IMR-90 (cell line): ENCODE results near the gene CASP3. TPM values are rescaled to one million over a fixed set of nuclear protein-coding genes. Genes with fewer than 3 reads are reported as not detected.
"Not testable (repeated sequence)": the region's sequence is repeated elsewhere in the genome, so short reads cannot be mapped to it uniquely, and the experiment has no call there.

Experiments used
- ATAC-seq: fragments of 200-7000 bp; cut with Tn5 transposase; 2 replicates; pipeline ENCODE4 v1.9.1; 2020; ENCODE audit warnings: low read depth, mild to moderate bottlenecking, moderate library complexity
- BruUV-seq: library from RNA; stranded (reverse); fragments of 400-500 nt; replicated peaks from 2 replicates; lab custom pipeline; 2021; lab: Mats Ljungman, UMichigan
- CTCF ChIA-PET: fragments of 300-600 bp; formaldehyde crosslinking; extraction: SDS; loops from one replicate; lab custom pipeline; 2021; ENCODE audit warnings: antibody characterized with exemption; lab: Yijun Ruan, JAX
- POLR2A ChIA-PET: fragments of 300-600 bp; sonication (Branson Sonifier 250); formaldehyde crosslinking; loops from one replicate; lab custom pipeline; 2022; ENCODE audit warnings: antibody characterized with exemption; ENCODE audit not compliant: unreplicated experiment; lab: Charles Lee
- DNase-seq: peaks from one replicate; pipeline ENCODE4 v3.0.0; 2013
- H2AFZ ChIP-seq: replicated peaks from 2 replicates; pipeline ENCODE3; 2013; ENCODE audit warnings: low read length, mild to moderate bottlenecking; ENCODE audit not compliant: poor library complexity
- H2AK5ac ChIP-seq: 2 replicates; pipeline ENCODE4 v1.6.1; 2013; ENCODE audit warnings: low read depth, low read length, inconsistent platforms
- H2AK9ac ChIP-seq: replicated peaks from 2 replicates; pipeline ENCODE3; 2013; ENCODE audit warnings: mild to moderate bottlenecking, low read depth, low read length, moderate library complexity; ENCODE audit not compliant: poor library complexity
- H2BK120ac ChIP-seq: 2 replicates; pipeline ENCODE4 v1.6.1; 2013; ENCODE audit warnings: low read depth, low read length, inconsistent platforms
- H2BK15ac ChIP-seq: 3 replicates; pipeline ENCODE4 v1.6.1; 2013; ENCODE audit warnings: low read depth, low read length, inconsistent platforms
- H2BK20ac ChIP-seq: 2 replicates; pipeline ENCODE4 v1.6.1; 2013; ENCODE audit warnings: low read depth, mild to moderate bottlenecking, inconsistent platforms, low read length, moderate library complexity
- H2BK5ac ChIP-seq: 2 replicates; pipeline ENCODE4 v1.6.1; 2013; ENCODE audit warnings: mild to moderate bottlenecking, low read depth, low read length, inconsistent platforms; ENCODE audit not compliant: poor library complexity, severe bottlenecking
- H3K14ac ChIP-seq: replicated peaks from 2 replicates; pipeline ENCODE4 v1.6.1; 2013; ENCODE audit warnings: low read depth, low read length, inconsistent platforms
- H3K18ac ChIP-seq: 2 replicates; pipeline ENCODE4 v1.6.1; 2013; ENCODE audit warnings: low read depth, low read length, control low read depth
- H3K23ac ChIP-seq: 2 replicates; pipeline ENCODE4 v1.6.1; 2013; ENCODE audit warnings: low read depth, low read length, inconsistent platforms
- H3K27ac ChIP-seq: 2 replicates; pipeline ENCODE4 v1.5.1; 2013; ENCODE audit warnings: mild to moderate bottlenecking, control low read depth, low read length; ENCODE audit not compliant: insufficient read depth
- H3K27me3 ChIP-seq: 2 replicates; pipeline ENCODE4 v1.6.1; 2013; ENCODE audit warnings: low read length; ENCODE audit not compliant: control insufficient read depth, insufficient read depth
- H3K36me3 ChIP-seq: 2 replicates; pipeline ENCODE4 v1.6.1; 2013; ENCODE audit warnings: low read length, mixed read lengths; ENCODE audit not compliant: control insufficient read depth, insufficient read depth
- H3K4ac ChIP-seq: 2 replicates; pipeline ENCODE4 v1.6.1; 2013; ENCODE audit warnings: low read depth, low read length, inconsistent platforms
- H3K4me1 ChIP-seq: 2 replicates; pipeline ENCODE4 v1.6.1; 2013; ENCODE audit warnings: low read length, mixed read lengths; ENCODE audit not compliant: control insufficient read depth, insufficient read depth
- H3K4me2 ChIP-seq: 2 replicates; pipeline ENCODE4 v1.6.1; 2013; ENCODE audit warnings: low read depth, mild to moderate bottlenecking, control low read depth, low read length, moderate library complexity
- H3K4me3 ChIP-seq: 2 replicates; pipeline ENCODE4 v1.5.1; 2013; ENCODE audit warnings: low read depth, mild to moderate bottlenecking, control low read depth, low read length, moderate library complexity; ENCODE audit not compliant: insufficient read depth
- H3K56ac ChIP-seq: 2 replicates; pipeline ENCODE4 v1.6.1; 2013; ENCODE audit warnings: low read length, inconsistent platforms; ENCODE audit not compliant: insufficient read depth; ENCODE audit errors: extremely low read depth
- H3K79me1 ChIP-seq, 2 experiments: 2 replicates each; pipeline ENCODE4 v1.6.1; 2013; ENCODE audit warnings: low read length in 2 of 2, inconsistent platforms in 1 of 2, low read depth in 1 of 2
- H3K9ac ChIP-seq: 2 replicates; pipeline ENCODE4 v1.6.1; 2013; ENCODE audit warnings: low read depth, low read length, control low read depth
- H3K9me1 ChIP-seq: 2 replicates; pipeline ENCODE4 v1.6.1; 2013; ENCODE audit warnings: low read length, inconsistent platforms; ENCODE audit not compliant: insufficient read depth
- H3K9me3 ChIP-seq: 2 replicates; pipeline ENCODE4 v1.6.1; 2013; ENCODE audit warnings: low read length; ENCODE audit not compliant: control insufficient read depth, insufficient read depth
- H4K20me1 ChIP-seq: 2 replicates; pipeline ENCODE4 v1.6.1; 2013; ENCODE audit warnings: low read length, inconsistent platforms; ENCODE audit not compliant: insufficient read depth
- H4K5ac ChIP-seq: 2 replicates; pipeline ENCODE4 v1.6.1; 2013; ENCODE audit warnings: mild to moderate bottlenecking, low read depth, low read length, control low read depth
- H4K8ac ChIP-seq, 2 experiments: 2 replicates each; pipeline ENCODE4 v1.6.1; 2013; ENCODE audit warnings: low read depth in 2 of 2, low read length in 2 of 2, control low read depth in 1 of 2, inconsistent platforms in 1 of 2
- H4K91ac ChIP-seq: 2 replicates; pipeline ENCODE4 v1.6.1; 2013; ENCODE audit warnings: low read depth, low read length, inconsistent platforms; ENCODE audit not compliant: insufficient read depth
- WGBS, 2 experiments: methylation state at CpG; one replicate each; pipeline versions ENCODE4 v1.1.5 to v1.1.7; 2013; ENCODE audit warnings: missing lambda C conversion rate in 2 of 2; ENCODE audit not compliant: insufficient read length in 1 of 2; ENCODE audit errors: extremely low coverage in 2 of 2; 5-methylcytosine and 5-hydroxymethylcytosine counted together
- dilution Hi-C: fragments of 300-500 bp; cut with HindIII; formaldehyde crosslinking; loops from one replicate; pipeline ENCODE4 v1.14.3; 2018; ENCODE audit warnings: low sequenced_read_pairs; ENCODE audit not compliant: unreplicated experiment
- in situ Hi-C: fragments of 300-500 bp; cut with MboI; formaldehyde crosslinking; loops from 3 replicates; pipeline ENCODE4 v1.14.3; 2019; ENCODE audit warnings: low sequenced_read_pairs, inconsistent platforms, mixed read lengths
- intact Hi-C: fragments of 100-400 bp; cut with micrococcal nuclease; formaldehyde crosslinking; loops from 2 replicates; pipeline ENCODE4 v1.10.0; 2022
- polyA plus RNA-seq, 3 experiments: library from polyadenylated mRNA; depleted of rRNA; stranded (reverse); fragments of >200 nt; gene quantifications; 2 replicates each; pipeline ENCODE4 v1.2.3, GENCODE V29; 2012; ENCODE audit warnings: low replicate concordance in 1 of 3
- total RNA-seq: library from RNA; depleted of rRNA; stranded (reverse); fragments of >200 nt; gene quantifications from 2 replicates; pipeline ENCODE4 v1.2.3, GENCODE V29; 2012

Gene CASP3
- total and polyA plus RNA-seq, 2 of the 4 experiments (the other 2 are of a cell fraction): 26.7 to 27.4 TPM

- H3K27ac ChIP-seq, dilution Hi-C loops, H2BK120ac ChIP-seq, H3K4me1 ChIP-seq, H4K20me1 ChIP-seq, H3K79me1 ChIP-seq, H3K56ac ChIP-seq, H2BK15ac ChIP-seq, H4K5ac ChIP-seq, H3K4ac ChIP-seq, H2AFZ ChIP-seq, H3K36me3 ChIP-seq, POLR2A ChIA-PET, H2AK5ac ChIP-seq, intact Hi-C loops, H4K8ac ChIP-seq, H2BK5ac ChIP-seq, H3K9me1 ChIP-seq, H3K4me2 ChIP-seq, H4K91ac ChIP-seq, H3K4me3 ChIP-seq, H2AK9ac ChIP-seq, ATAC-seq, in situ Hi-C loops, H3K9me3 ChIP-seq, DNase-seq, H3K23ac ChIP-seq, H3K27me3 ChIP-seq, H3K18ac ChIP-seq, BruUV-seq, H2BK20ac ChIP-seq, CTCF ChIA-PET, H3K14ac ChIP-seq, H3K9ac ChIP-seq: not testable (repeated sequence)
- no CpG with 5 or more reads among the region's 8 CpGs for WGBS, 2 experiments
Measured at GRCh38 chr4:184600982-184601381, 48.3 kb downstream of the CASP3 start.
